Left colon (tissue), 2 donors: ENCODE measurements around the gene TYRP1. TPM values are rescaled to one million over a fixed set of nuclear protein-coding genes. Genes with fewer than 3 reads are reported as not detected.
A peak's percentile ranks its signal among the peaks of the same experiment; 100 is the strongest.

Experiments
- ATAC-seq: fragments of 200-7000 bp; cut with Tn5 transposase; one replicate; pipeline ENCODE4 v1.9.1; 2020; ENCODE audit warnings: mild to moderate bottlenecking, moderate library complexity
- DNase-seq, 2 donors: peaks; one replicate each; pipeline ENCODE4 v3.0.0-alpha.2; 2020
- intact Hi-C, 2 donors: fragments of 100-400 bp; cut with DNase I in 1 of 2; cut with micrococcal nuclease in 1 of 2; formaldehyde crosslinking; loops; one replicate each; pipeline versions ENCODE4 v1.11.2 to v1.14.0; 2022; cut with DNase I, micrococcal nuclease
- total RNA-seq, 2 donors: library from RNA; stranded (reverse); fragmentation: NEBNext Ultra II Directional; extraction: Animal tissue kit (Norgen Biotek cat#: 25700); gene quantifications; one replicate each; pipeline ENCODE4 v1.2.1, GENCODE V29; 2021
- donor health status: DM: no; HTN: no; CAD: no.
- donor health status: DM: yes; HTN: yes; CAD: no.

The TYRP1 gene
- total RNA-seq, 2 donors from 2014 or later = 0.40 to 1.9 TPM

GRCh38 chr9:12723409-12724028, 30.3 kb downstream of the TYRP1 start:
- ATAC-seq (peak; percentile 70), DNase-seq (no peak)
- intact Hi-C loops = loop anchor here in 1 of 2 donors (2.0 to 5.0 kb wide), 2 partner anchors 161 to 364 kb away; no protein-coding TSS in a partner anchor

GRCh38 chr9:12726795-12727194, 33.6 kb downstream of the TYRP1 start:
- ATAC-seq = peak; percentile 81
- no peak for DNase-seq
- intact Hi-C loops = no loop called here

GRCh38 chr9:12730198-12730597, 37.0 kb downstream of the TYRP1 start:
- DNase-seq (no peak), ATAC-seq (no peak)
- intact Hi-C loops = no loop called here

GRCh38 chr9:12730927-12731326, 37.7 kb downstream of the TYRP1 start:
- no peak for DNase-seq
- ATAC-seq = no peak
- intact Hi-C loops = no loop called here

- DNase-seq (no peak), ATAC-seq (no peak)
- intact Hi-C loops = no loop called here
Measured at GRCh38 chr9:12732971-12733370, 39.8 kb downstream of the TYRP1 start.

GRCh38 chr9:12735665-12736064, 42.5 kb downstream of the TYRP1 start:
- ATAC-seq (no peak), DNase-seq (no peak)
- intact Hi-C loops = no loop called here

GRCh38 chr9:12737871-12738270, 44.7 kb downstream of the TYRP1 start:
- intact Hi-C loops = no loop called here
- ATAC-seq = no peak
- no peak for DNase-seq

- ATAC-seq (no peak), DNase-seq (no peak)
- intact Hi-C loops = no loop called here
Measured at GRCh38 chr9:12739014-12739652, 45.9 kb downstream of the TYRP1 start.

- DNase-seq = no peak
Measured at GRCh38 chr9:12740845-12741244, 47.7 kb downstream of the TYRP1 start.

GRCh38 chr9:12748016-12748415, 54.8 kb downstream of the TYRP1 start:
- intact Hi-C loops = no loop called here
- peak; percentile 96 for ATAC-seq
- no peak for DNase-seq

More at GRCh38 chr9:12740845-12741244, 47.7 kb downstream of the TYRP1 start:
- no peak for ATAC-seq
- intact Hi-C loops = no loop called here

- ATAC-seq (no peak), DNase-seq (no peak)
- intact Hi-C loops = no loop called here
Measured at GRCh38 chr9:12748954-12749353, 55.8 kb downstream of the TYRP1 start.

GRCh38 chr9:12753931-12754330, 60.7 kb downstream of the TYRP1 start:
- DNase-seq (no peak), ATAC-seq (no peak)
- intact Hi-C loops = no loop called here

- no peak for DNase-seq
- intact Hi-C loops = no loop called here
- ATAC-seq = peak; percentile 37
Measured at GRCh38 chr9:12759761-12760160, 66.6 kb downstream of the TYRP1 start.

Other genes with a start within 250 kb of the TYRP1 start
- gene LURAP1L, start 81.6 kb downstream of the TYRP1 start, total RNA-seq = 10 to 100 TPM; 26.6 to 29.8 TPM